ENCODE measurements around the gene SUPT7L.

Gene SUPT7L

GRCh38 chr2:27655155-27655951 lies 8.1 kb downstream of the SUPT7L start:
- H3K27ac ChIP-seq (ENCODE audit: extremely low read depth, low read depth, low read length) = no peak overlapping the region; the same call in 1 of the 2 replicates
- CTCF ChIA-PET = interaction anchor here (1.6 kb wide), 1 partner anchor 28 kb away, joined by 6 read pairs; no protein-coding TSS in a partner anchor
- peaks cover 75 to 98% of the 10 kb centered on the region in 2 experiments for H3K36me3 ChIP-seq (ENCODE audit: control insufficient read depth in 2 of 2, insufficient read depth in 1 of 2, low read length in 2 of 2)
- no peak overlapping the region for H3K4me3 ChIP-seq (ENCODE audit: low read depth, low read length)
- TF ChIP-seq ZNF571 (tag by site-specific recombination; IDR thresholded peaks at IDR 0.05) (no peak), ZNF777 (tag by site-specific recombination; IDR thresholded peaks at IDR 0.05; ENCODE audit: borderline replicate concordance) (no peak), ZFP37 (tag by site-specific recombination; IDR thresholded peaks at IDR 0.05) (no peak), ZNF645 (tag by site-specific recombination; IDR thresholded peaks at IDR 0.05) (no peak), MEIS1 (CRISPR knock-in tag; IDR thresholded peaks at IDR 0.05; ENCODE audit: borderline replicate concordance) (no peak), ZNF701 (tag by site-specific recombination; IDR thresholded peaks at IDR 0.05) (no peak), ZNF132 (tag by site-specific recombination; IDR thresholded peaks at IDR 0.05; ENCODE audit: borderline replicate concordance) (no peak), ZNF837 (tag by site-specific recombination; IDR thresholded peaks at IDR 0.05) (no peak), GFI1B (tag by site-specific recombination; IDR thresholded peaks at IDR 0.05) (no peak)
- POLR2A ChIA-PET = interaction anchor here (0.7 to 1.8 kb wide), 2 partner anchors 8 to 27 kb away, joined by 3 to 6 read pairs; partner anchors contain the start of genes CCDC121, GPN1, SLC4A1AP and SUPT7L
- H3K9me3 ChIP-seq (ENCODE audit: control insufficient read depth, insufficient read depth, low read depth, low read length) = no peaks in the 10 kb centered on the region
- no peaks in the 10 kb centered on the region for H3K4me1 ChIP-seq (ENCODE audit: control insufficient read depth, insufficient read depth, low read length)

- no peak overlapping the region for H3K4me3 ChIP-seq (ENCODE audit: low read depth, low read length)
- POLR2A ChIA-PET = no interaction called here
- H3K36me3 ChIP-seq (ENCODE audit: control insufficient read depth in 2 of 2, insufficient read depth in 1 of 2, low read length in 2 of 2) = peaks cover 80 to 96% of the 10 kb centered on the region in 2 experiments
- no peak overlapping the region for H3K27ac ChIP-seq (ENCODE audit: extremely low read depth, low read depth, low read length)
- CTCF ChIA-PET = interaction anchor here (0.5 kb wide), 1 partner anchor 350 kb away, joined by 3 read pairs; no protein-coding TSS in a partner anchor
- H3K4me1 ChIP-seq (ENCODE audit: control insufficient read depth, insufficient read depth, low read length) = no peaks in the 10 kb centered on the region
- H3K9me3 ChIP-seq (ENCODE audit: control insufficient read depth, insufficient read depth, low read depth, low read length) = no peaks in the 10 kb centered on the region
- TF ChIP-seq, protein P1, sequence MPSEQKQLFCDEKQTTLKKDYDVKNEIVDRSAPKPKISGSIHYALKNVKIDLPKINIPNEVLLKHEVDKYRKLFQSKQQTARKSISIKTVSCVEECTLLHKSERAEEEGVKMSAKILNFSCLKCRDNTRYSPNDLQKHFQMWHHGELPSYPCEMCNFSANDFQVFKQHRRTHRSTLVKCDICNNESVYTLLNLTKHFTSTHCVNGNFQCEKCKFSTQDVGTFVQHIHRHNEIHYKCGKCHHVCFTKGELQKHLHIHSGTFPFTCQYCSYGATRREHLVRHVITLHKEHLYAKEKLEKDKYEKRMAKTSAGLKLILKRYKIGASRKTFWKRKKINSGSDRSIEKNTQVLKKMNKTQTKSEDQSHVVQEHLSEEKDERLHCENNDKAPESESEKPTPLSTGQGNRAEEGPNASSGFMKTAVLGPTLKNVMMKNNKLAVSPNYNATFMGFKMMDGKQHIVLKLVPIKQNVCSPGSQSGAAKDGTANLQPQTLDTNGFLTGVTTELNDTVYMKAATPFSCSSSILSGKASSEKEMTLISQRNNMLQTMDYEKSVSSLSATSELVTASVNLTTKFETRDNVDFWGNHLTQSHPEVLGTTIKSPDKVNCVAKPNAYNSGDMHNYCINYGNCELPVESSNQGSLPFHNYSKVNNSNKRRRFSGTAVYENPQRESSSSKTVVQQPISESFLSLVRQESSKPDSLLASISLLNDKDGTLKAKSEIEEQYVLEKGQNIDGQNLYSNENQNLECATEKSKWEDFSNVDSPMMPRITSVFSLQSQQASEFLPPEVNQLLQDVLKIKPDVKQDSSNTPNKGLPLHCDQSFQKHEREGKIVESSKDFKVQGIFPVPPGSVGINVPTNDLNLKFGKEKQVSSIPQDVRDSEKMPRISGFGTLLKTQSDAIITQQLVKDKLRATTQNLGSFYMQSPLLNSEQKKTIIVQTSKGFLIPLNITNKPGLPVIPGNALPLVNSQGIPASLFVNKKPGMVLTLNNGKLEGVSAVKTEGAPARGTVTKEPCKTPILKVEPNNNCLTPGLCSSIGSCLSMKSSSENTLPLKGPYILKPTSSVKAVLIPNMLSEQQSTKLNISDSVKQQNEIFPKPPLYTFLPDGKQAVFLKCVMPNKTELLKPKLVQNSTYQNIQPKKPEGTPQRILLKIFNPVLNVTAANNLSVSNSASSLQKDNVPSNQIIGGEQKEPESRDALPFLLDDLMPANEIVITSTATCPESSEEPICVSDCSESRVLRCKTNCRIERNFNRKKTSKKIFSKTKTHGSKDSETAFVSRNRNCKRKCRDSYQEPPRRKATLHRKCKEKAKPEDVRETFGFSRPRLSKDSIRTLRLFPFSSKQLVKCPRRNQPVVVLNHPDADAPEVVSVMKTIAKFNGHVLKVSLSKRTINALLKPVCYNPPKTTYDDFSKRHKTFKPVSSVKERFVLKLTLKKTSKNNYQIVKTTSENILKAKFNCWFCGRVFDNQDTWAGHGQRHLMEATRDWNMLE (tag by site-specific recombination; conservative IDR thresholded peaks at IDR 0.05; ENCODE audit: low read depth) = no peak
- TF ChIP-seq OVOL3 (tag by site-specific recombination; IDR thresholded peaks at IDR 0.05) = no peak
- TF ChIP-seq ZNF768 (tag by site-specific recombination; IDR thresholded peaks at IDR 0.05) = no peak
- TF ChIP-seq KLF9 (tag by site-specific recombination; IDR thresholded peaks at IDR 0.05; ENCODE audit: low read depth) = no peak
- no peak for TF ChIP-seq HOXC10 (CRISPR knock-in tag; IDR thresholded peaks at IDR 0.05)
- TF ChIP-seq ZNF132 (tag by site-specific recombination; IDR thresholded peaks at IDR 0.05; ENCODE audit: borderline replicate concordance) = no peak
- TF ChIP-seq ZNF426 (tag by site-specific recombination; IDR thresholded peaks at IDR 0.05) = no peak
- TF ChIP-seq BCL11A (tag by site-specific recombination; IDR thresholded peaks at IDR 0.05; ENCODE audit: low read depth) = no peak
- TF ChIP-seq ZNF626 (tag by site-specific recombination; IDR thresholded peaks at IDR 0.05) = no peak
- no peak for TF ChIP-seq ZBTB17 (tag by site-specific recombination; IDR thresholded peaks at IDR 0.05)
- TF ChIP-seq ZNF362 (tag by site-specific recombination; IDR thresholded peaks at IDR 0.05) = no peak
- TF ChIP-seq, protein P2, sequence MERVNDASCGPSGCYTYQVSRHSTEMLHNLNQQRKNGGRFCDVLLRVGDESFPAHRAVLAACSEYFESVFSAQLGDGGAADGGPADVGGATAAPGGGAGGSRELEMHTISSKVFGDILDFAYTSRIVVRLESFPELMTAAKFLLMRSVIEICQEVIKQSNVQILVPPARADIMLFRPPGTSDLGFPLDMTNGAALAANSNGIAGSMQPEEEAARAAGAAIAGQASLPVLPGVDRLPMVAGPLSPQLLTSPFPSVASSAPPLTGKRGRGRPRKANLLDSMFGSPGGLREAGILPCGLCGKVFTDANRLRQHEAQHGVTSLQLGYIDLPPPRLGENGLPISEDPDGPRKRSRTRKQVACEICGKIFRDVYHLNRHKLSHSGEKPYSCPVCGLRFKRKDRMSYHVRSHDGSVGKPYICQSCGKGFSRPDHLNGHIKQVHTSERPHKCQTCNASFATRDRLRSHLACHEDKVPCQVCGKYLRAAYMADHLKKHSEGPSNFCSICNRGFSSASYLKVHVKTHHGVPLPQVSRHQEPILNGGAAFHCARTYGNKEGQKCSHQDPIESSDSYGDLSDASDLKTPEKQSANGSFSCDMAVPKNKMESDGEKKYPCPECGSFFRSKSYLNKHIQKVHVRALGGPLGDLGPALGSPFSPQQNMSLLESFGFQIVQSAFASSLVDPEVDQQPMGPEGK (tag by site-specific recombination; IDR thresholded peaks at IDR 0.05) = no peak
- no peak for TF ChIP-seq ZNF837 (tag by site-specific recombination; IDR thresholded peaks at IDR 0.05)
- TF ChIP-seq ZNF211 (tag by site-specific recombination; IDR thresholded peaks at IDR 0.05; ENCODE audit: low read depth) = no peak
Measured at GRCh38 chr2:27653397-27653796, 10.0 kb downstream of the SUPT7L start.

Measured in HEK293 (cell line).